K562 (cell line): ENCODE results near the gene LENEP. TPM values are rescaled to one million over a fixed set of nuclear protein-coding genes. Genes with fewer than 3 reads are reported as not detected.

Source experiments
- ATF6 ChIP-seq: sonication (generic); formaldehyde crosslinking; IDR thresholded peaks from 2 replicates; pipeline ENCODE4 v1.4.0; 2020; ENCODE audit warnings: mild to moderate bottlenecking, missing genetic modification reagents
- EHMT2 ChIP-seq: fragments of 450-650 bp; IDR thresholded peaks from 2 replicates; pipeline ENCODE4 v1.6.1; 2018; ENCODE audit warnings: antibody characterized with exemption
- ESRRB ChIP-seq: fragments of 250-450 bp; sonication (Bioruptor Pico); IDR thresholded peaks from 2 replicates; pipeline ENCODE4 v1.5.0; 2020; ENCODE audit warnings: mild to moderate bottlenecking, moderate library complexity, borderline replicate concordance
- EWSR1 ChIP-seq: fragments of 450-650 bp; IDR thresholded peaks from 2 replicates; pipeline ENCODE4 v1.6.1; 2018; ENCODE audit warnings: borderline replicate concordance, mild to moderate bottlenecking, low read depth, moderate library complexity; ENCODE audit not compliant: partially characterized antibody
- FOXA3 ChIP-seq, 2 experiments: fragments of 450-650 bp in 1 of 2; sonication (generic) in 1 of 2; formaldehyde crosslinking; IDR thresholded peaks in 1 of 2; conservative IDR thresholded peaks in 1 of 2; 2 replicates each; pipeline versions ENCODE4 v1.4.0 to v1.8.0; 2020 to 2022; ENCODE audit warnings: mild to moderate bottlenecking in 2 of 2, missing genetic modification reagents in 1 of 2
- JUND ChIP-seq, 2 experiments: IDR thresholded peaks; 2 replicates in 1 of 2; 3 replicates in 1 of 2; pipeline ENCODE4 v1.6.1; 2011; ENCODE audit warnings: borderline replicate concordance in 2 of 2, low read depth in 2 of 2, low read length in 2 of 2, improper control_type of control experiment in 1 of 2, missing biosample characterization in 1 of 2, missing genetic modification characterization in 1 of 2, missing genetic modification reagents in 1 of 2
- LCOR ChIP-seq: sonication (generic); formaldehyde crosslinking; IDR thresholded peaks from 2 replicates; pipeline ENCODE4 v1.8.0; 2022; ENCODE audit warnings: mild to moderate bottlenecking, missing genetic modification reagents
- MYNN ChIP-seq, 2 experiments: sonication (generic); formaldehyde crosslinking in 1 of 2; IDR thresholded peaks; 2 replicates each; pipeline versions ENCODE4 v1.5.0 to v1.6.1; 2016 to 2020; ENCODE audit warnings: antibody characterized with exemption in 1 of 2, missing genetic modification reagents in 1 of 2
- RAD51 ChIP-seq: fragments of 450-650 bp; IDR thresholded peaks from 2 replicates; pipeline ENCODE4 v1.7.1; 2016; ENCODE audit warnings: low read depth, mild to moderate bottlenecking, borderline replicate concordance
- RBM17 ChIP-seq: fragments of 200-400 bp; formaldehyde crosslinking; IDR thresholded peaks from 2 replicates; pipeline ENCODE4 v1.6.1; 2017; ENCODE audit warnings: low read depth, mild to moderate bottlenecking, low read length, borderline replicate concordance
- RBM22 ChIP-seq: fragments of 200-400 bp; formaldehyde crosslinking; IDR thresholded peaks from 2 replicates; pipeline ENCODE4 v1.6.1; 2018; ENCODE audit warnings: low read length, low read depth; ENCODE audit not compliant: poor library complexity, severe bottlenecking
- TRIM24 ChIP-seq, 2 experiments: fragments of 450-650 bp; IDR thresholded peaks; 2 replicates each; pipeline ENCODE4 v1.6.1; 2016
- ZNF197 ChIP-seq: fragments of 200-800 bp; sonication (Bioruptor generic); IDR thresholded peaks from 2 replicates; pipeline ENCODE4 v1.6.1; 2016; ENCODE audit warnings: low read depth, missing genetic modification characterization, missing compliant biosample characterization
- ZNF277 ChIP-seq: fragments of 250-450 bp; sonication (Bioruptor Pico); IDR thresholded peaks from 2 replicates; pipeline ENCODE4 v1.8.0; 2022; ENCODE audit warnings: inconsistent platforms, mild to moderate bottlenecking, moderate library complexity, borderline replicate concordance
- ZNF41 ChIP-seq: fragments of 250-450 bp; sonication (Bioruptor Pico); conservative IDR thresholded peaks from 2 replicates; pipeline ENCODE4 v1.4.0; 2020; ENCODE audit warnings: mild to moderate bottlenecking
- ZNF764 ChIP-seq: fragments of 250-450 bp; sonication (Bioruptor Pico); IDR thresholded peaks from 2 replicates; pipeline ENCODE4 v1.4.0; 2020; ENCODE audit warnings: low read depth, mild to moderate bottlenecking, moderate library complexity
- ZNF785 ChIP-seq: fragments of 250-450 bp; sonication (Bioruptor Pico); IDR thresholded peaks from 2 replicates; pipeline ENCODE4 v1.4.0; 2020; ENCODE audit warnings: mild to moderate bottlenecking
- ZSCAN29 ChIP-seq: fragments of 450-650 bp; IDR thresholded peaks from 2 replicates; pipeline ENCODE4 v1.6.1; 2017
- polyA plus RNA-seq, 8 experiments: library from polyadenylated mRNA; depleted of rRNA in 4 of 8; stranded (reverse) in 5 of 8; unstranded in 3 of 8; fragments of >200 nt; fragmentation: Nextera tagmentation in 2 of 8; fragmentation: Illumina TruSeq in 1 of 8; extraction: Ambion mirVana in 2 of 8; extraction: Trizol in 1 of 8; gene quantifications; 2 replicates each; pipeline versions ENCODE4 v1.2.1 to v1.2.3, GENCODE V29; 2011 to 2014; ENCODE audit warnings: inconsistent platforms in 1 of 8, missing spikeins in 1 of 8
- total RNA-seq, 7 experiments: library from RNA; depleted of rRNA in 6 of 7; stranded (reverse); fragments of >200 nt in 6 of 7; fragmentation: Illumina TruSeq in 2 of 7; extraction: Trizol in 2 of 7; gene quantifications; 2 replicates each; pipeline versions ENCODE4 v1.2.1 to v1.2.3, GENCODE V29; 2011 to 2021; ENCODE audit warnings: low replicate concordance in 1 of 7
- TF ChIP-seq, protein P1 (sequence below): fragments of 250-450 bp; sonication (Bioruptor Pico); IDR thresholded peaks from 2 replicates; pipeline ENCODE4 v1.5.1; 2021; ENCODE audit warnings: mild to moderate bottlenecking
- TF ChIP-seq, protein P2 (sequence below): fragments of 250-450 bp; sonication (Bioruptor Pico); IDR thresholded peaks from 2 replicates; pipeline ENCODE4 v1.8.0; 2022; ENCODE audit warnings: moderate library complexity, mild to moderate bottlenecking, inconsistent platforms

LENEP gene
- total and polyA plus RNA-seq, 9 of the 15 experiments (the other 6 are each of a cell fraction or from before 2014, with no cell fraction given), result 0.23 to 0.87 (median 0.67) TPM; not detected in 5

DNA sequence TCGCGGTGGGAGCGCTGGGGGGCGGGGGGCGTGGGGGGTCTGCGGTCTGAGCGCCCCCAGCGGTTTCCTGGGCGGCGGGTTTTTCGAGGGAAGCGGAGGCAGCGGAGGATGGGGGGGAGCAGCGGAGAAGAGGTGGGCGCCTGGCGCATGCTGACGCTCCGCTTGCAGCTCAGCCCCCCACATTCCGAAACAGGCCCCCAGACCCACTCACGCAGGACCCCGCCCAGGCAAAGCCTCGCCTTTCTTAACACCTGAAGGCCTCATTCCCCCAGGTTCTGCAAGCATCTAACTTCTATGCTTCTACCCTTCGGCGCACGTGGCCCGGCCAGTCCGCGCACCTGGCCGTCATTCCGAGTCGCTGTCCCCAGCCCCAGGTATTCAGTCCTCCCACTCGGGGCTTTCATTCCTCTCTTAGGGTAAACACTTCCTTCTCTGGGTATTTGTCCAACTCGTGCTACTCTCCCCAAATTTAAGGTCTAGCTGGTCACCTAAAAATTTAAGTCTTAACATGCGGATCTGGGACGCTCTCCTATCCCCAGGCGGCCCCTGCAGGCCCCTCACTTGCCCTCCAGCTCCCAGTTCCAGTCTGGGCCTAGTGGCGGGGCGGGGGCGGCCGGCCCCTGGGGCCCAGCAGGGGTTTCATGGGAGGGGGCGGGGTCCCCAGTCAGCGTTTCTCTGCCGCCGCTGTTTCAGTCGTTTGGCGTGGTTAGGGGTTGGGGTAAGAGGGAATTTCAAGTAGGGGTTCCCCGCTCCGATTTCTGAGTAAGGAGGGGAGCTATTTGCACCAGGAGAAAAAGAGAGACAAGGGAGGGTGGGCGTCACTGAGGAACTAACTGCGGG is 6.4 kb downstream of the LENEP start (continued):
- TF ChIP-seq JUND (IDR thresholded peaks at IDR 0.05; ENCODE audit: borderline replicate concordance, low read depth, low read length), result peak; percentile 26; the same call in 1 of the 2 replicates
- TF ChIP-seq JUND (tag; IDR thresholded peaks at IDR 0.05; ENCODE audit: borderline replicate concordance, low read depth, low read length), result no peak; the same call in 2 of the 3 replicates
- TF ChIP-seq ZNF764 (CRISPR knock-in tag), result no peak
- TF ChIP-seq FOXA3 (CRISPR knock-in tag; conservative IDR thresholded peaks at IDR 0.05 in 1 of 2, IDR thresholded peaks at IDR 0.05 in 1 of 2), result 0 out of 4 replicates have a peak, but pooled peaks of 1 of the 2 experiments have one; percentile 55
- TF ChIP-seq ZNF197 (CRISPR knock-in tag), result no peak
- TF ChIP-seq, protein P1, sequence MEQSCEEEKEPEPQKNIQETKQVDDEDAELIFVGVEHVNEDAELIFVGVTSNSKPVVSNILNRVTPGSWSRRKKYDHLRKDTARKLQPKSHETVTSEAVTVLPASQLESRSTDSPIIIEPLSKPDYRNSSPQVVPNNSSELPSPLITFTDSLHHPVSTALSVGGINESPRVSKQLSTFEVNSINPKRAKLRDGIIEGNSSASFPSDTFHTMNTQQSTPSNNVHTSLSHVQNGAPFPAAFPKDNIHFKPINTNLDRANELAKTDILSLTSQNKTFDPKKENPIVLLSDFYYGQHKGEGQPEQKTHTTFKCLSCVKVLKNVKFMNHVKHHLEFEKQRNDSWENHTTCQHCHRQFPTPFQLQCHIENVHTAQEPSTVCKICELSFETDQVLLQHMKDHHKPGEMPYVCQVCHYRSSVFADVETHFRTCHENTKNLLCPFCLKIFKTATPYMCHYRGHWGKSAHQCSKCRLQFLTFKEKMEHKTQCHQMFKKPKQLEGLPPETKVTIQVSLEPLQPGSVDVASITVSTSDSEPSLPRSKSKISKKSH (CRISPR knock-in tag), result no peak
- 0 out of 2 replicates have a peak, but pooled peaks have one; percentile 19 for TF ChIP-seq ESRRB (CRISPR knock-in tag)
- no peak for TF ChIP-seq ATF6 (CRISPR knock-in tag)
- TF ChIP-seq RBM22, result no peak
- TF ChIP-seq RBM17, result no peak
- TF ChIP-seq MYNN (IDR thresholded peaks at IDR 0.05), result 0 out of 2 replicates have a peak, but pooled peaks have one; percentile 29
- TF ChIP-seq MYNN (CRISPR knock-in tag; IDR thresholded peaks at IDR 0.05), result no peak
- TF ChIP-seq, protein P2, sequence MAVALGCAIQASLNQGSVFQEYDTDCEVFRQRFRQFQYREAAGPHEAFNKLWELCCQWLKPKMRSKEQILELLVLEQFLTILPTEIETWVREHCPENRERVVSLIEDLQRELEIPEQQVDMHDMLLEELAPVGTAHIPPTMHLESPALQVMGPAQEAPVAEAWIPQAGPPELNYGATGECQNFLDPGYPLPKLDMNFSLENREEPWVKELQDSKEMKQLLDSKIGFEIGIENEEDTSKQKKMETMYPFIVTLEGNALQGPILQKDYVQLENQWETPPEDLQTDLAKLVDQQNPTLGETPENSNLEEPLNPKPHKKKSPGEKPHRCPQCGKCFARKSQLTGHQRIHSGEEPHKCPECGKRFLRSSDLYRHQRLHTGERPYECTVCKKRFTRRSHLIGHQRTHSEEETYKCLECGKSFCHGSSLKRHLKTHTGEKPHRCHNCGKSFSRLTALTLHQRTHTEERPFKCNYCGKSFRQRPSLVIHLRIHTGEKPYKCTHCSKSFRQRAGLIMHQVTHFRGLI (CRISPR knock-in tag), result no peak
- TF ChIP-seq ZNF41 (CRISPR knock-in tag), result no peak
- no peak for TF ChIP-seq ZNF785
- TF ChIP-seq RAD51, result peak; percentile 39; the same call in 1 of the 2 replicates
- no peak for TF ChIP-seq ZNF277 (CRISPR knock-in tag)
- no peak for TF ChIP-seq ZSCAN29
- no peak for TF ChIP-seq LCOR
- no peak for TF ChIP-seq EWSR1
- no peak for TF ChIP-seq TRIM24 (IDR thresholded peaks at IDR 0.05)
- TF ChIP-seq EHMT2, result no peak
